Measurements from ENCODE around the gene NHERF1. TPM values are rescaled to one million over a fixed set of nuclear protein-coding genes. Genes with fewer than 3 reads are reported as not detected.

NHERF1 gene
- total RNA-seq: 78.2 and 87.3 TPM in 2 replicates
- polyA plus RNA-seq: 95.1 and 111 TPM in 2 replicates

- no peak for TF ChIP-seq CTCF (IDR thresholded peaks at IDR 0.05; ENCODE audit: low read depth, low read length)
- Histone ChIP-seq H3K27me3 (no peaks in the 10 kb centered on the region), H3K27ac (peak within 1 kb of the TSS; percentile 86), H3K4me1 (ENCODE audit: low read depth) (peaks cover 39% of the 10 kb centered on the region), H3K9me3 (ENCODE audit: low read depth) (no peaks in the 10 kb centered on the region), H3K36me3 (no peaks in the 10 kb centered on the region), H3K4me3 (peak within 1 kb of the TSS; percentile 67)
- peak; percentile 94 to 98 for DNase-seq (ENCODE audit: low read depth in 1 of 2, low spot score in 1 of 2)
These were observed at the start of gene NHERF1 for GRCh38 chr17:74748529-74749278. NHERF1 (plus strand) TSS chr17:74748628; CDS start chr17:74748847, 219 bp downstream.

GRCh38 chr17:74699236-74699635 lies 49.2 kb upstream of the NHERF1 start:
- H3K4me1 ChIP-seq (ENCODE audit: low read depth): no peaks in the 10 kb centered on the region
- no peak overlapping the region for H3K27ac ChIP-seq
- no peak overlapping the region for H3K4me3 ChIP-seq
- DNase-seq (ENCODE audit: low read depth in 1 of 2, low spot score in 1 of 2): no peak
- H3K27me3 ChIP-seq: no peaks in the 10 kb centered on the region
- no peak for TF ChIP-seq CTCF (IDR thresholded peaks at IDR 0.05; ENCODE audit: low read depth, low read length)
- no peaks in the 10 kb centered on the region for H3K36me3 ChIP-seq
- no peaks in the 10 kb centered on the region for H3K9me3 ChIP-seq (ENCODE audit: low read depth)

GRCh38 chr17:74702116-74702871 lies 46.1 kb upstream of the NHERF1 start:
- no peaks in the 10 kb centered on the region for H3K27me3 ChIP-seq
- no peaks in the 10 kb centered on the region for H3K36me3 ChIP-seq
- H3K9me3 ChIP-seq (ENCODE audit: low read depth): no peaks in the 10 kb centered on the region
- no peak for DNase-seq (ENCODE audit: low read depth in 1 of 2, low spot score in 1 of 2)
- H3K27ac ChIP-seq: no peak overlapping the region
- H3K4me3 ChIP-seq: no peak overlapping the region
- no peaks in the 10 kb centered on the region for H3K4me1 ChIP-seq (ENCODE audit: low read depth)
- TF ChIP-seq CTCF (IDR thresholded peaks at IDR 0.05; ENCODE audit: low read depth, low read length): no peak

- no peak for TF ChIP-seq CTCF (IDR thresholded peaks at IDR 0.05; ENCODE audit: low read depth, low read length)
- H3K9me3 ChIP-seq (ENCODE audit: low read depth): no peaks in the 10 kb centered on the region
- no peak for DNase-seq (ENCODE audit: low read depth in 1 of 2, low spot score in 1 of 2)
These were observed 45.1 kb upstream of the NHERF1 start for GRCh38 chr17:74703311-74703710.

GRCh38 chr17:74704544-74704943 lies 43.9 kb upstream of the NHERF1 start:
- no peaks in the 10 kb centered on the region for H3K4me1 ChIP-seq (ENCODE audit: low read depth)
- no peak for TF ChIP-seq CTCF (IDR thresholded peaks at IDR 0.05; ENCODE audit: low read depth, low read length)
- H3K36me3 ChIP-seq: no peaks in the 10 kb centered on the region
- H3K4me3 ChIP-seq: no peak overlapping the region
- no peak for DNase-seq (ENCODE audit: low read depth in 1 of 2, low spot score in 1 of 2)
- H3K27ac ChIP-seq: no peak overlapping the region
- H3K27me3 ChIP-seq: no peaks in the 10 kb centered on the region
- H3K9me3 ChIP-seq (ENCODE audit: low read depth): no peaks in the 10 kb centered on the region

More at GRCh38 chr17:74703311-74703710, 45.1 kb upstream of the NHERF1 start:
- no peak overlapping the region for H3K27ac ChIP-seq
- no peak overlapping the region for H3K4me3 ChIP-seq
- no peaks in the 10 kb centered on the region for H3K4me1 ChIP-seq (ENCODE audit: low read depth)
- no peaks in the 10 kb centered on the region for H3K27me3 ChIP-seq
- no peaks in the 10 kb centered on the region for H3K36me3 ChIP-seq

Measured in cardiac muscle cell (in vitro differentiated cells and primary cell).